Osteocyte (in vitro differentiated cells): Measurements from ENCODE around the gene BBS2. TPM values are rescaled to one million over a fixed set of nuclear protein-coding genes. Genes with fewer than 3 reads are reported as not detected.
A peak's percentile ranks its signal among the peaks of the same experiment; 100 is the strongest.

Experiments used
- DNase-seq: peaks from one replicate; pipeline ENCODE4 v3.0.0; 2021; ENCODE audit warnings: mixed read lengths; ENCODE audit not compliant: unreplicated experiment; ENCODE audit errors: extremely low spot score
- H3K27ac Mint-ChIP-seq: one replicate; pipeline ENCODE4 v1.8.0; 2021; ENCODE audit warnings: mild to moderate bottlenecking, mixed read lengths; ENCODE audit not compliant: unreplicated experiment
- H3K27me3 Mint-ChIP-seq: one replicate; pipeline ENCODE4 v1.8.0; 2021; ENCODE audit warnings: mixed read lengths; ENCODE audit not compliant: unreplicated experiment
- H3K36me3 Mint-ChIP-seq: one replicate; pipeline ENCODE4 v1.8.0; 2021; ENCODE audit warnings: mixed read lengths; ENCODE audit not compliant: unreplicated experiment
- H3K4me1 Mint-ChIP-seq: one replicate; pipeline ENCODE4 v1.8.0; 2021; ENCODE audit warnings: mixed read lengths; ENCODE audit not compliant: unreplicated experiment
- H3K4me3 Mint-ChIP-seq: one replicate; pipeline ENCODE4 v1.8.0; 2021; ENCODE audit warnings: mild to moderate bottlenecking, moderate library complexity, mixed read lengths; ENCODE audit not compliant: unreplicated experiment
- H3K9me3 Mint-ChIP-seq: one replicate; pipeline ENCODE4 v1.8.0; 2021; ENCODE audit warnings: mixed read lengths; ENCODE audit not compliant: unreplicated experiment
- total RNA-seq: library from RNA; stranded (reverse); gene quantifications from 2 replicates; pipeline ENCODE4 v1.2.1, GENCODE V29; 2021
- TF ChIP-seq, protein P1 (sequence below): fragments of 200-600 bp; sonication (generic); IDR thresholded peaks from 2 replicates; pipeline ENCODE4 v1.5.0; 2021; ENCODE audit warnings: antibody characterized with exemption, mild to moderate bottlenecking, moderate library complexity

Gene BBS2
- total RNA-seq, 1 donor from 2014 or later: 58.7 TPM

DNA sequence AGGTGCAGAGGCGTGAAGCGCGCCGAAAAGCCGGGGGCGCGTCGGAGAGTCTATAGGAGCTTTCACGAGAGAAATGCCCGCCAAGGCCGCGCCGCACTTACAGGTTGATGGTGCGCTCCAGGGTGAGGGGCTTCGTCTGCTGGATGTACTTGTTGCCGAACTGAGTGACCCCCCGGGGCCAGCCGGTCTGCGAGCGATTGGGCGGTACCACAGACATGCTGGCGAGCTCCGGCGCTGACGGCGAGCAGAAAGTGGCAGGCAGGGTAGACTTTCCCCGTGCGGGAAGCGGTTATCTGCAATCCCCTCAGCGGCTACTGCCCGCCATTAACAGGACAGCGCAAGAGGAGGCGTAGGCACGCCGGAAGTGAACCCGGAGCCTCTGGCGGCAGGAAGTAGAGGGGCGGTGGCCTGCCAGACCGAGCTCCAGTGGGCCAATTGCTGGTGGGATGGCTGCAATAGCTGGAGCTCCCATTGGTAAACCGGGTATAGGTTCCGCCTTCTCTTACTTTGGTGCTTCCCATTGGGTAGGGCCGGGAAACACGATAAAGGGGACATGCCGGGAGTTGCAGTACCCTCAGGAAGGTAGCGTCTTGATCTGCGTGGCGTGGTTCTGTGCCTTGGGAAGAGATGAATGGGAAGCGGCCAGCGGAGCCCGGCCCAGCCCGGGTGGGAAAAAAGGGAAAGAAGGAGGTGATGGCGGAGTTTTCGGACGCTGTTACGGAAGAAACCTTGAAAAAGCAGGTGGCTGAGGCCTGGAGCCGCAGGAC is 68.7 kb downstream of the BBS2 start, which contains the start of the genes NUDT21 and OGFOD1:
TSS of gene NUDT21 (minus strand) at position 347 of the 767 bp plus-strand sequence. CDS start at position 217, 130 bp downstream.
TSS of gene OGFOD1 (plus strand) at position 569 of the 767 bp plus-strand sequence. CDS start at position 628, 59 bp downstream.
- H3K27me3 Mint-ChIP-seq: no peaks in the 10 kb centered on the region
- H3K36me3 Mint-ChIP-seq: peaks cover 20% of the 10 kb centered on the region
- no peaks in the 10 kb centered on the region for H3K9me3 Mint-ChIP-seq
- peaks cover 40% of the 10 kb centered on the region for H3K4me1 Mint-ChIP-seq
- peak; percentile 97 for DNase-seq
- peak within 1 kb of the TSS; percentile 98 for H3K4me3 Mint-ChIP-seq
- TF ChIP-seq, protein P1, sequence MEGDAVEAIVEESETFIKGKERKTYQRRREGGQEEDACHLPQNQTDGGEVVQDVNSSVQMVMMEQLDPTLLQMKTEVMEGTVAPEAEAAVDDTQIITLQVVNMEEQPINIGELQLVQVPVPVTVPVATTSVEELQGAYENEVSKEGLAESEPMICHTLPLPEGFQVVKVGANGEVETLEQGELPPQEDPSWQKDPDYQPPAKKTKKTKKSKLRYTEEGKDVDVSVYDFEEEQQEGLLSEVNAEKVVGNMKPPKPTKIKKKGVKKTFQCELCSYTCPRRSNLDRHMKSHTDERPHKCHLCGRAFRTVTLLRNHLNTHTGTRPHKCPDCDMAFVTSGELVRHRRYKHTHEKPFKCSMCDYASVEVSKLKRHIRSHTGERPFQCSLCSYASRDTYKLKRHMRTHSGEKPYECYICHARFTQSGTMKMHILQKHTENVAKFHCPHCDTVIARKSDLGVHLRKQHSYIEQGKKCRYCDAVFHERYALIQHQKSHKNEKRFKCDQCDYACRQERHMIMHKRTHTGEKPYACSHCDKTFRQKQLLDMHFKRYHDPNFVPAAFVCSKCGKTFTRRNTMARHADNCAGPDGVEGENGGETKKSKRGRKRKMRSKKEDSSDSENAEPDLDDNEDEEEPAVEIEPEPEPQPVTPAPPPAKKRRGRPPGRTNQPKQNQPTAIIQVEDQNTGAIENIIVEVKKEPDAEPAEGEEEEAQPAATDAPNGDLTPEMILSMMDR: peak; percentile 7
- peak within 1 kb of the TSS; percentile 96 for H3K27ac Mint-ChIP-seq

DNA sequence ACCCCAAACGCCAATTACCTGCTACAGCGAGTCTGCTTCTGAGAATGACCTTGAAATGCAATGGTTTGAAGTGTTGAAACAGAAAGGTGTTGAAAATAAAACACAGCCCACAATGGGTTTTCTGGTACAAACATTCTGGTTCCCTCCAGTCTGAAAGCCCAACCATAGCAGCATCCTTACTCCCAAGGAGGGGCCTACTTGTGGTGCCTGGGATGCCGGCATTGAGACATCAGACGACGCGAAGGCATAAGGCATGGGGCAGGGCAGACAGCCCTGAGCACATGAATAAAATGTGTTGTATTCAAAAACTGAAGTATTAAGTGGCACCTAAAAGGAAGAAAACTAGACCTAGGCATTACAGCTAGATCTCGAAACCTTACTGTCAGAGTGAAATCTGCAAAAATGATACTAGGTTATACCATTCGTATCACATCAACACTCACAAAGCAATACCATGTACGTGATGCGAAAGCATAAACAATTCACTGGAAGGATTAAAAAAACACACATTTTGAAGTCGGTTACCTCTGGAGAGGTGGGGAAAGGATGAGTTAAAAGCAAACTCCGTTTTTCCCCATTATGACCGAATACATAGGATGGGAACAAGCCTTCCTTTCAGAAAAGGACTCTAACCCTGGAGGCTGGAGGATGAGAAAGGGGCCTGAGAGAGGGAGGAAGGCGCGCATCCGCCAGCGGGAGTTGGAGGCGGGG is 69.4 kb downstream of the BBS2 start:
- H3K36me3 Mint-ChIP-seq: peaks cover 12% of the 10 kb centered on the region
- TF ChIP-seq, protein P1: no peak
- peak overlapping the region; percentile 98 for H3K4me3 Mint-ChIP-seq
- peaks cover 39% of the 10 kb centered on the region for H3K4me1 Mint-ChIP-seq
- no peak for DNase-seq
- no peaks in the 10 kb centered on the region for H3K27me3 Mint-ChIP-seq
- H3K27ac Mint-ChIP-seq: peak overlapping the region; percentile 93
- no peaks in the 10 kb centered on the region for H3K9me3 Mint-ChIP-seq

DNA sequence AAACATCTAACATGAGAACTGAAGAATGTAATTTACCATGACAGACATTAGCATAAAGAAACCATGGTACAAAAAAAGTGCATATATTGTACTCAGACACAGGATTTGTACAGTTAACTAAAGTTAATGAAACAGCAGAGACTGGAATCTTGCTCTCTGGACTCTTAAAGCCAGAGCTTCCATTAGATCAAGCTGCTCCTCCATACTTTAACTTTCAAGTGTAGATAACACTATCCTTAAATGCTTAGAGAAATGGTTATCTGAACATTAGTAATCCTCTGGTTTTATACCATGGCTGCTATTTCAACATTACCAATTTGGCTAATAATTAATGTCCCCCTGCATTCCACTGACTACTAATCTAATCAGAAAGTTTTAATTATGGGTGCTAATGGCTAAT is 71.8 kb downstream of the BBS2 start:
- Mint-ChIP-seq H3K4me1 (peaks cover 35% of the 10 kb centered on the region), H3K27me3 (no peaks in the 10 kb centered on the region), H3K36me3 (peaks cover 6% of the 10 kb centered on the region), H3K27ac (no peak overlapping the region), H3K9me3 (no peaks in the 10 kb centered on the region), H3K4me3 (no peak overlapping the region)
- TF ChIP-seq, protein P1: no peak
- no peak for DNase-seq

DNA sequence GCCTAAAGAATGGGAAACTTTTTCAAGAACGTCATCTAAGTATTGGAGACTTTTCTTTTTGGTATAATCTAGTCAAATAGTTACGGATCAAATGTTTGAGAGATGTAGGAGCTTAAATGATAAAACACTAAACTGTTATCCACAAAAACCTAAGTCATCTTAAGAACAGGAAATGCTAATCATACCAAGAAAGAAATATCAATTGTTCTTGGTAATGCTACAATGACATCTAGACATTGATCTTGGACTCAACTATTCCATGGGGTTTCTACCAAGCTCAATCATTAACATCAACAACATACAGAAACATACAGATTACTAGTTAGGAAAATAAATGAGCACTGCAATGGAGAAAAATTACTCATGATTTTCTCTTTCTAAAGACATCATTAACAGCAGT is 72.5 kb downstream of the BBS2 start:
- no peak overlapping the region for H3K4me3 Mint-ChIP-seq
- no peak overlapping the region for H3K27ac Mint-ChIP-seq
- no peaks in the 10 kb centered on the region for H3K9me3 Mint-ChIP-seq
- no peak for DNase-seq
- H3K27me3 Mint-ChIP-seq: no peaks in the 10 kb centered on the region
- peaks cover 13% of the 10 kb centered on the region for H3K36me3 Mint-ChIP-seq
- H3K4me1 Mint-ChIP-seq: peaks cover 28% of the 10 kb centered on the region
- TF ChIP-seq, protein P1: no peak

DNA sequence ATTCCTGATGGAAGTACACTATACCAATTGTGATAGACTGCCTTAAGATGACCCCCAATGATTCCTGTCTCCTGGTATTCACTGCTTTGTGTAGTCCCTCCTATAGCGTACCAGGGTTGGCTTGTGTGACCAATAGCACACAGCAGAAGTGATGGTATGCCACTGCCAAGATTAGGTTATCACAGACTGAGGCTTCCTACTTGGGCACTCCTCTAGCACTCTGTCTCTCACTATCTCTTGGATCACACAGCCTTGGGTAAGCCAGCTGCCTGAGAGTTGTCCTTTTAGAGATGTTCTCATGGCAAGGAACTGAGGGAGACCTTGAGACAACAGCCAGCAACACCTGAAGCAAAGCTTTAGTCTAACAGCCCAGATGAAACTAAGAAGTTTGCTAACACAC is 81.8 kb downstream of the BBS2 start:
- TF ChIP-seq, protein P1: no peak
- DNase-seq: no peak
- Mint-ChIP-seq H3K4me1 (peaks cover 14% of the 10 kb centered on the region), H3K27ac (no peak overlapping the region), H3K36me3 (peaks cover 48% of the 10 kb centered on the region), H3K27me3 (no peaks in the 10 kb centered on the region), H3K4me3 (no peak overlapping the region), H3K9me3 (no peaks in the 10 kb centered on the region)
